ENCODE data around the gene CLEC19A.

DNA sequence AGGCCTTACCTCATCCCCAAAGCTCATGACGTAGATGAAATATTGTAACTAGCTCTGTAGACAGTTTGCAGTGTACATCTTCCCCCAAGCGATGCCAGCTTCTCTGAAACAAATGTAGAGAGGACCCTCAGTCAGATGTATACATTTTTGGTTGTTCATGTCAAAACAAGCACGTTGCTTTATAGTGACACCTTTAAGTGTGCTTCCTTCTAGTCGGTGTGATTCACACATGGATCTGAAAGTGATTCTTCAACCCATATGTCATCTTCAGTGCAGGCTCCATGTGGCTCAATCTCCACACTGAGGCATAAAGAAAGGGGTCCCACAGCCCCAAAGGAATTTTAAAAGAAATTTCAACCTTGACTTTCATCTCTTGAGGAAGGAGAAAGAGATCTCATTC, 30.9 kb upstream of the CLEC19A start:
- TF ChIP-seq POLR2A (IDR thresholded peaks at IDR 0.05; ENCODE audit: low read length), result no peak
- TF ChIP-seq GATA1 (IDR thresholded peaks at IDR 0.05; ENCODE audit: low read depth, low read length), result no peak
